Heart left ventricle (tissue), 16 donors: ENCODE data around the gene CHSY3. TPM values are rescaled to one million over a fixed set of nuclear protein-coding genes. Genes with fewer than 3 reads are reported as not detected.

Source experiments
- ATAC-seq, 4 donors: fragments of 200-7000 bp; cut with Tn5 transposase; one replicate each; pipeline ENCODE4 v1.9.1; 2020 to 2022; ENCODE audit warnings: moderate library complexity in 4 of 4, mild to moderate bottlenecking in 3 of 4, moderate number of reproducible peaks in 1 of 4
- DNase-seq, 5 donors: peaks; one replicate each; pipeline ENCODE4 v3.0.0-alpha.2; 2020
- H3K27ac ChIP-seq, 12 donors: fragments of 200-600 bp; sonication (generic) in 4 of 12; one replicate each; pipeline versions ENCODE4 v1.5.0 to v1.8.0; 2016 to 2022; ENCODE audit warnings: mild to moderate bottlenecking in 2 of 12
- H3K27me3 ChIP-seq, 9 donors: fragments of 200-600 bp; sonication (generic) in 2 of 9; one replicate each; pipeline versions ENCODE4 v1.5.1 to v1.8.0; 2016 to 2022; ENCODE audit warnings: mild to moderate bottlenecking in 3 of 9
- H3K36me3 ChIP-seq, 9 donors: fragments of 200-600 bp; sonication (generic) in 2 of 9; one replicate each; pipeline versions ENCODE4 v1.5.0 to v1.8.0; 2018 to 2022; ENCODE audit warnings: mild to moderate bottlenecking in 2 of 9
- H3K4me1 ChIP-seq, 12 donors: fragments of 200-600 bp; sonication (generic) in 4 of 12; one replicate each; pipeline versions ENCODE4 v1.5.0 to v1.8.0; 2016 to 2022; ENCODE audit warnings: mild to moderate bottlenecking in 3 of 12
- H3K4me3 ChIP-seq, 12 donors: fragments of 200-600 bp; sonication (generic) in 4 of 12; one replicate each; pipeline versions ENCODE4 v1.5.0 to v1.8.0; 2017 to 2022; ENCODE audit warnings: mild to moderate bottlenecking in 9 of 12, moderate library complexity in 4 of 12
- H3K9me3 ChIP-seq, 12 donors: fragments of 200-600 bp; sonication (generic) in 4 of 12; one replicate each; pipeline versions ENCODE4 v1.5.0 to v1.8.0; 2016 to 2022; ENCODE audit warnings: mild to moderate bottlenecking in 1 of 12
- CTCF ChIP-seq, 12 donors: fragments of 200-600 bp; sonication (generic) in 4 of 12; IDR thresholded peaks; one replicate each; pipeline versions ENCODE4 v1.5.0 to v1.8.0; 2018 to 2022; ENCODE audit warnings: antibody characterized with exemption in 12 of 12, mild to moderate bottlenecking in 5 of 12
- POLR2A ChIP-seq, 2 donors: fragments of 450-650 bp; IDR thresholded peaks; one replicate each; pipeline ENCODE4 v1.6.1; 2017; ENCODE audit warnings: antibody characterized with exemption in 2 of 2, mild to moderate bottlenecking in 2 of 2, moderate library complexity in 2 of 2
- WGBS, 4 donors: extraction: QIAGEN DNeasy Blood & Tissue Kit in 2 of 4; methylation state at CpG; one replicate each; pipeline versions ENCODE4 v1.1.5 to v1.1.7; 2013 to 2018; 5-methylcytosine and 5-hydroxymethylcytosine counted together
- intact Hi-C, 10 donors: fragments of 100-400 bp; cut with DNase I; formaldehyde crosslinking; loops; one replicate each; pipeline versions ENCODE4 v1.11.1 to v1.14.2; 2022
- polyA plus RNA-seq, 2 donors: library from polyadenylated mRNA; stranded (reverse); fragments of 200-250 nt; gene quantifications; one replicate each; pipeline ENCODE4 v1.2.3, GENCODE V29; 2013
- total RNA-seq, 9 donors: library from RNA; depleted of rRNA in 2 of 9; stranded (reverse); fragments of >200 nt in 2 of 9; fragmentation: NEBNext Ultra II Directional in 3 of 9; extraction: Animal tissue kit (Norgen Biotek cat#: 25700) in 3 of 9; gene quantifications; one replicate each; pipeline versions ENCODE4 v1.1.0 to v1.2.4, GENCODE V29; 2016 to 2023
- donor health status: ischemic (EF 13 %, LVEDD 7.1; RV severe dilation, severe dysfunction).
- donor health status: healthy with polysubstance abuse.
- donor health status: DM: no; HTN: yes; CAD: no.
- donor health status: DM: no; HTN: no; CAD: no.
- donor health status: ischemic (EF 25% LVEDD 6.9; RV normal size, moderate dysfunction).
- donor health status: ischemic (EF 25% LVEDD 5.7; RV mildly dilated, moderate dysfunction).
- donor health status: healthy.
- donor health status: DM: yes; HTN: yes; CAD: no.
- donor health status: ischemic (EF 35%, LVEDD 5.7; RV mildly dilated, moderate dysfunction).
- donor health status: nonischemic (EF 11% LVEDD 7.7; RV severe dilation, severe dysfunction).
- donor health status: DM: yes; HTN: yes; CAD: no.
- donor health status: PGD.
- donor health status: ischemic (EF 29% LVEDD 5.4; RV normal size, mild dysfunction).
- donor health status: nonischemic (EF 23%, LVEDD 6.1; RV moderate dilation, normal function).

CHSY3 gene
- total and polyA plus RNA-seq, 11 donors: 0.04 to 2.9 (median 1.0) TPM

- TF ChIP-seq CTCF (IDR thresholded peaks at IDR 0.05): no peak
- TF ChIP-seq POLR2A (IDR thresholded peaks at IDR 0.05): no peak
- intact Hi-C loops: no loop called here
- ATAC-seq: peak in 2 of 4 donors; percentile 60 to 61
- no peaks in the 10 kb centered on the region for H3K9me3 ChIP-seq
- H3K4me1 ChIP-seq: peaks cover 0 to 4% (median 0%) of the 10 kb centered on the region in 12 donors
- H3K36me3 ChIP-seq: no peaks in the 10 kb centered on the region
- peak overlapping the region in 3 of 12 donors; percentile 12 to 51 (median 16) for H3K27ac ChIP-seq
- no peak overlapping the region for H3K4me3 ChIP-seq
- H3K27me3 ChIP-seq: no peaks in the 10 kb centered on the region
- 28 to 48% (median 41%) methylated on average over 3 of the region's 3 CpGs for WGBS, 4 donors
- DNase-seq: peak in 4 of 5 donors; percentile 13 to 32 (median 22)
These were observed 162.4 kb downstream of the CHSY3 start for GRCh38 chr5:130066644-130067043.

- DNase-seq (no peak), ATAC-seq (no peak)
- peaks cover 0 to 4% (median 0%) of the 10 kb centered on the region in 12 donors for H3K4me1 ChIP-seq
- intact Hi-C loops: no loop called here
- no peaks in the 10 kb centered on the region for H3K36me3 ChIP-seq
- H3K4me3 ChIP-seq: no peak overlapping the region
- H3K27ac ChIP-seq: peak overlapping the region in 2 of 12 donors; percentile 16 to 51
- no peaks in the 10 kb centered on the region for H3K27me3 ChIP-seq
- no peak for TF ChIP-seq CTCF (IDR thresholded peaks at IDR 0.05)
- TF ChIP-seq POLR2A (IDR thresholded peaks at IDR 0.05): no peak
- H3K9me3 ChIP-seq: no peaks in the 10 kb centered on the region
These were observed 163.1 kb downstream of the CHSY3 start for GRCh38 chr5:130067364-130067763.

- WGBS, 4 donors: 78 to 87% (median 83%) methylated on average over 1 of the region's 1 CpG
- ATAC-seq (no peak), DNase-seq (no peak)
- Histone ChIP-seq H3K27ac (no peak overlapping the region), H3K9me3 (no peaks in the 10 kb centered on the region), H3K4me3 (no peak overlapping the region), H3K36me3 (no peaks in the 10 kb centered on the region), H3K4me1 (peaks cover 0 to 4% (median 0%) of the 10 kb centered on the region in 12 donors), H3K27me3 (no peaks in the 10 kb centered on the region)
- intact Hi-C loops: no loop called here
- no peak for TF ChIP-seq POLR2A (IDR thresholded peaks at IDR 0.05)
- no peak for TF ChIP-seq CTCF (IDR thresholded peaks at IDR 0.05)
These were observed 163.8 kb downstream of the CHSY3 start for GRCh38 chr5:130068101-130068500.

GRCh38 chr5:130068988-130069387, 164.7 kb downstream of the CHSY3 start:
- no peak for TF ChIP-seq CTCF (IDR thresholded peaks at IDR 0.05)
- no peak for TF ChIP-seq POLR2A (IDR thresholded peaks at IDR 0.05)
- WGBS, 4 donors: 88 to 100% (median 96%) methylated on average over 1 of the region's 1 CpG
- intact Hi-C loops: no loop called here
- no peaks in the 10 kb centered on the region for H3K27me3 ChIP-seq
- ATAC-seq (no peak), DNase-seq (no peak)
- H3K9me3 ChIP-seq: no peaks in the 10 kb centered on the region
- no peaks in the 10 kb centered on the region for H3K36me3 ChIP-seq
- peaks cover 0 to 4% (median 0%) of the 10 kb centered on the region in 12 donors for H3K4me1 ChIP-seq
- H3K27ac ChIP-seq: no peak overlapping the region
- H3K4me3 ChIP-seq: no peak overlapping the region
